T-cell (primary cell): ENCODE measurements around the gene ARL15. TPM values are rescaled to one million over a fixed set of nuclear protein-coding genes. Genes with fewer than 3 reads are reported as not detected.

Experiments
- ATAC-seq, 4 experiments: fragments of 200-7000 bp in 3 of 4; fragments of 150-1000 bp in 1 of 4; cut with Tn5 transposase; replicated peaks in 1 of 4; 1 replicate in 3 of 4; 2 replicates in 1 of 4; pipeline ENCODE4 v1.10.0; 2021; ENCODE audit warnings: moderate library complexity in 3 of 4, mild to moderate bottlenecking in 2 of 4, moderate number of reproducible peaks in 1 of 4
- CTCF ChIA-PET, 2 donors: fragments of 300-600 bp; sonication (Branson Sonifier 250); formaldehyde crosslinking; loops; one replicate each; lab custom pipeline; 2022; ENCODE audit warnings: antibody characterized with exemption in 2 of 2; lab: Charles Lee
- POLR2A ChIA-PET, 2 donors: fragments of 300-600 bp; sonication (Branson Sonifier 250); formaldehyde crosslinking; loops; one replicate each; lab custom pipeline; 2022; ENCODE audit warnings: antibody characterized with exemption in 2 of 2; lab: Charles Lee
- DNase-seq, 35 experiments: peaks; one replicate each; pipeline versions ENCODE4 v3.0.0 to v3.0.0-alpha.2; 2013 to 2023
- H3K27ac ChIP-seq: one replicate; pipeline ENCODE4 v1.5.1; 2013; ENCODE audit warnings: low read length
- H3K27me3 ChIP-seq, 2 experiments: replicated peaks in 1 of 2; 1 replicate in 1 of 2; 2 replicates in 1 of 2; pipeline versions ENCODE4 v1.6.1 to v1.7.0; 2013; ENCODE audit warnings: low read length in 1 of 2, mixed read lengths in 1 of 2; ENCODE audit not compliant: control insufficient read depth in 2 of 2, insufficient read depth in 2 of 2; ENCODE audit errors: extremely low read depth in 1 of 2
- H3K36me3 ChIP-seq, 2 donors: 1 replicate in 1 of 2; 2 replicates in 1 of 2; pipeline versions ENCODE4 v1.6.1 to v1.7.0; 2013; ENCODE audit warnings: low read length in 1 of 2; ENCODE audit not compliant: control insufficient read depth in 2 of 2, insufficient read depth in 1 of 2; ENCODE audit errors: extremely low read depth in 1 of 2
- H3K4me1 ChIP-seq, 2 experiments: 1 replicate in 1 of 2; 2 replicates in 1 of 2; pipeline versions ENCODE4 v1.6.1 to v1.7.0; 2013; ENCODE audit warnings: low read length in 2 of 2, mixed read lengths in 1 of 2; ENCODE audit not compliant: insufficient read depth in 2 of 2, control insufficient read depth in 1 of 2; ENCODE audit errors: extremely low read depth in 1 of 2
- H3K4me3 ChIP-seq, 2 donors: 1 replicate in 1 of 2; 2 replicates in 1 of 2; pipeline versions ENCODE4 v1.5.1 to v1.7.0; 2013; ENCODE audit warnings: mild to moderate bottlenecking in 2 of 2, low read length in 1 of 2, moderate library complexity in 1 of 2; ENCODE audit not compliant: control insufficient read depth in 1 of 2; ENCODE audit errors: extremely low read depth in 1 of 2
- H3K9me3 ChIP-seq: 2 replicates; pipeline ENCODE4 v1.7.0; 2013
- H3K27ac Mint-ChIP-seq, 2 donors: one replicate each; pipeline ENCODE4 v1.8.0; 2020 to 2021; ENCODE audit warnings: mild to moderate bottlenecking in 2 of 2, mixed read lengths in 2 of 2
- H3K27me3 Mint-ChIP-seq, 2 donors: one replicate each; pipeline ENCODE4 v1.8.0; 2021 to 2022; ENCODE audit warnings: mixed read lengths in 2 of 2
- H3K36me3 Mint-ChIP-seq: one replicate; pipeline ENCODE4 v1.8.0; 2021; ENCODE audit warnings: mixed read lengths
- H3K4me1 Mint-ChIP-seq, 3 donors: one replicate each; pipeline ENCODE4 v1.8.0; 2020 to 2022; ENCODE audit warnings: mixed read lengths in 3 of 3, mild to moderate bottlenecking in 1 of 3
- H3K4me3 Mint-ChIP-seq, 3 donors: one replicate each; pipeline ENCODE4 v1.8.0; 2020 to 2022; ENCODE audit warnings: mild to moderate bottlenecking in 3 of 3, mixed read lengths in 3 of 3, moderate library complexity in 3 of 3
- H3K9me3 Mint-ChIP-seq, 3 donors: one replicate each; pipeline ENCODE4 v1.8.0; 2020 to 2022; ENCODE audit warnings: mixed read lengths in 3 of 3
- WGBS: methylation state at CpG from one replicate; pipeline ENCODE4 v1.1.5; 2013; ENCODE audit warnings: missing lambda C conversion rate; ENCODE audit not compliant: insufficient coverage; 5-methylcytosine and 5-hydroxymethylcytosine counted together
- total RNA-seq, 35 experiments: library from RNA in 6 of 35; stranded (reverse) in 6 of 35; fragments of 120-200 nt in 1 of 35; gene quantifications; one replicate each; pipeline versions ENCODE4 v1.2.1 to v1.2.4 and lab custom pipeline; 2013 to 2026

Gene ARL15
- total RNA-seq, 5 donors from 2014 or later (not counting 1 experiment from before 2014, with no cell fraction given) = 10.7 to 21.6 (median 11.7) TPM

GRCh38 chr5:54177058-54177457, 133.3 kb downstream of the ARL15 start:
- Mint-ChIP-seq H3K4me3 (no peak overlapping the region), H3K27me3 (no peaks in the 10 kb centered on the region), H3K27ac (no peak overlapping the region), H3K36me3 (peaks cover 36% of the 10 kb centered on the region), H3K9me3 (peaks cover 0 to 17% (median 8%) of the 10 kb centered on the region in 3 donors), H3K4me1 (peaks cover 16 to 42% (median 25%) of the 10 kb centered on the region in 3 donors)
- Histone ChIP-seq H3K27ac (no peak overlapping the region), H3K9me3 (no peaks in the 10 kb centered on the region), H3K4me3 (no peak overlapping the region), H3K36me3 (no peaks in the 10 kb centered on the region), H3K4me1 (no peaks in the 10 kb centered on the region), H3K27me3 (no peaks in the 10 kb centered on the region)
- CTCF ChIA-PET = no interaction called here
- DNase-seq (no peak), ATAC-seq (no peak)
- no CpG with 5 or more reads among the region's 2 CpGs for WGBS
- POLR2A ChIA-PET = no interaction called here

GRCh38 chr5:54176066-54176830, 134.1 kb downstream of the ARL15 start:
- H3K4me3 Mint-ChIP-seq = no peak overlapping the region

GRCh38 chr5:54173251-54173650, 137.1 kb downstream of the ARL15 start:
- ChIA-PET POLR2A (no interaction called here), CTCF (interaction anchor here in 1 of 2 donors (0.7 kb wide), 1 partner anchor 282 kb away, joined by 3 read pairs; no protein-coding TSS in a partner anchor)
- Histone ChIP-seq H3K27me3 (no peaks in the 10 kb centered on the region), H3K27ac (no peak overlapping the region), H3K4me1 (no peaks in the 10 kb centered on the region), H3K4me3 (no peak overlapping the region), H3K9me3 (no peaks in the 10 kb centered on the region), H3K36me3 (peaks cover 0 to 2% of the 10 kb centered on the region in 2 donors)
- Mint-ChIP-seq H3K4me1 (peaks cover 15 to 39% (median 15%) of the 10 kb centered on the region in 3 donors), H3K27ac (no peak overlapping the region), H3K36me3 (peaks cover 55% of the 10 kb centered on the region), H3K4me3 (no peak overlapping the region), H3K9me3 (peaks cover 0 to 17% (median 8%) of the 10 kb centered on the region in 3 donors), H3K27me3 (no peaks in the 10 kb centered on the region)
- WGBS = 100% methylated on average over 1 of the region's 2 CpGs
- no peak for ATAC-seq
- DNase-seq = no peak

More at GRCh38 chr5:54176066-54176830, 134.1 kb downstream of the ARL15 start:
- peaks cover 16 to 46% (median 22%) of the 10 kb centered on the region in 3 donors for H3K4me1 Mint-ChIP-seq
- H3K36me3 ChIP-seq = no peaks in the 10 kb centered on the region
- ATAC-seq = no peak
- H3K27ac ChIP-seq = no peak overlapping the region
- H3K36me3 Mint-ChIP-seq = peaks cover 36% of the 10 kb centered on the region
- no peak overlapping the region for H3K27ac Mint-ChIP-seq
- H3K27me3 ChIP-seq = no peaks in the 10 kb centered on the region
- peaks cover 0 to 17% (median 8%) of the 10 kb centered on the region in 3 donors for H3K9me3 Mint-ChIP-seq
- POLR2A ChIA-PET = no interaction called here
- no peaks in the 10 kb centered on the region for H3K27me3 Mint-ChIP-seq
- CTCF ChIA-PET = no interaction called here
- H3K4me1 ChIP-seq = no peaks in the 10 kb centered on the region
- DNase-seq = no peak
- H3K9me3 ChIP-seq = no peaks in the 10 kb centered on the region
- WGBS = 92% methylated on average over 6 of the region's 6 CpGs
- no peak overlapping the region for H3K4me3 ChIP-seq

- Mint-ChIP-seq H3K9me3 (peaks cover 0 to 24% (median 8%) of the 10 kb centered on the region in 3 donors), H3K4me3 (no peak overlapping the region), H3K27ac (no peak overlapping the region), H3K27me3 (no peaks in the 10 kb centered on the region), H3K36me3 (peaks cover 68% of the 10 kb centered on the region), H3K4me1 (peaks cover 7 to 30% (median 10%) of the 10 kb centered on the region in 3 donors)
- H3K4me1 ChIP-seq = no peaks in the 10 kb centered on the region
- no peak overlapping the region for H3K27ac ChIP-seq
- H3K27me3 ChIP-seq = no peaks in the 10 kb centered on the region
- no peak overlapping the region for H3K4me3 ChIP-seq
- DNase-seq (no peak), ATAC-seq (peak in 1 of 4 experiments; percentile 48)
- ChIA-PET POLR2A (interaction anchor here in 1 of 2 donors (0.6 kb wide), 1 partner anchor 109 kb away, joined by 3 read pairs; no protein-coding TSS in a partner anchor), CTCF (no interaction called here)
- H3K36me3 ChIP-seq = peaks cover 0 to 5% of the 10 kb centered on the region in 2 donors
- WGBS = 93% methylated on average over 5 of the region's 6 CpGs
- no peaks in the 10 kb centered on the region for H3K9me3 ChIP-seq
These were observed 138.6 kb downstream of the ARL15 start for GRCh38 chr5:54171645-54172384.

GRCh38 chr5:54165687-54166086, 144.7 kb downstream of the ARL15 start:
- no peaks in the 10 kb centered on the region for H3K4me1 Mint-ChIP-seq
- H3K9me3 Mint-ChIP-seq = peaks cover 0 to 11% (median 2%) of the 10 kb centered on the region in 3 donors
- H3K4me3 Mint-ChIP-seq = no peak overlapping the region
- Histone ChIP-seq H3K27me3 (no peaks in the 10 kb centered on the region), H3K4me1 (no peaks in the 10 kb centered on the region), H3K4me3 (no peak overlapping the region), H3K9me3 (no peaks in the 10 kb centered on the region), H3K36me3 (peaks cover 0 to 13% of the 10 kb centered on the region in 2 donors), H3K27ac (no peak overlapping the region)
- 100% methylated on average over 1 of the region's 2 CpGs for WGBS
- DNase-seq (no peak), ATAC-seq (no peak)
- no peak overlapping the region for H3K27ac Mint-ChIP-seq
- H3K36me3 Mint-ChIP-seq = peaks cover 58% of the 10 kb centered on the region
- POLR2A ChIA-PET = no interaction called here
- no peaks in the 10 kb centered on the region for H3K27me3 Mint-ChIP-seq
- CTCF ChIA-PET = no interaction called here

GRCh38 chr5:54162184-54162583, 148.2 kb downstream of the ARL15 start:
- Histone ChIP-seq H3K9me3 (no peaks in the 10 kb centered on the region), H3K27ac (no peak overlapping the region), H3K4me1 (no peaks in the 10 kb centered on the region), H3K27me3 (no peaks in the 10 kb centered on the region), H3K36me3 (peaks cover 0 to 10% of the 10 kb centered on the region in 2 donors), H3K4me3 (no peak overlapping the region)
- H3K4me3 Mint-ChIP-seq = no peak overlapping the region
- ChIA-PET CTCF (no interaction called here), POLR2A (no interaction called here)
- H3K27me3 Mint-ChIP-seq = no peaks in the 10 kb centered on the region
- H3K27ac Mint-ChIP-seq = no peak overlapping the region
- H3K9me3 Mint-ChIP-seq = peaks cover 0 to 4% (median 2%) of the 10 kb centered on the region in 3 donors
- peaks cover 34% of the 10 kb centered on the region for H3K36me3 Mint-ChIP-seq
- WGBS = 89% methylated on average over 3 of the region's 3 CpGs
- DNase-seq (no peak), ATAC-seq (no peak)
- no peaks in the 10 kb centered on the region for H3K4me1 Mint-ChIP-seq
